SK-N-SH (cell line): ENCODE results near the gene PLAU. TPM values are rescaled to one million over a fixed set of nuclear protein-coding genes. Genes with fewer than 3 reads are reported as not detected.
A peak's percentile ranks its signal among the peaks of the same experiment; 100 is the strongest.

Source experiments
- CTCF ChIA-PET: fragments of 300-600, 350-600 bp; formaldehyde crosslinking; extraction: SDS; loops from one replicate; lab custom pipeline; 2021; lab: Yijun Ruan, JAX
- POLR2A ChIA-PET: fragments of 350-600 bp; sonication (Branson Sonifier 250); formaldehyde crosslinking; extraction: SDS; loops from one replicate; lab custom pipeline; 2020; ENCODE audit warnings: antibody characterized with exemption, inconsistent platforms; lab: Yijun Ruan, JAX
- DNase-seq: peaks from one replicate; pipeline ENCODE4 v3.0.0; 2012
- H2AFZ ChIP-seq: fragments of 200-600 bp; sonication (generic); 2 replicates; pipeline ENCODE4 v1.8.1; 2016; ENCODE audit warnings: antibody characterized with exemption, mild to moderate bottlenecking, low read depth
- H3F3A ChIP-seq: fragments of 200-600 bp; sonication (generic); replicated peaks from 2 replicates; pipeline ENCODE3; 2016; ENCODE audit warnings: antibody characterized with exemption, mild to moderate bottlenecking; ENCODE audit not compliant: insufficient read depth
- H3K27ac ChIP-seq, 2 experiments: fragments of 200-500 bp in 1 of 2; fragments of 200-600 bp in 1 of 2; sonication (Bioruptor generic) in 1 of 2; sonication (generic), shearing (Covaris generic) in 1 of 2; 2 replicates each; pipeline versions ENCODE4 v1.5.1 to v1.6.1; 2014 to 2016; ENCODE audit warnings: low read depth in 2 of 2, inconsistent platforms in 1 of 2, low read length in 1 of 2, mild to moderate bottlenecking in 1 of 2, mixed read lengths in 1 of 2
- H3K27me3 ChIP-seq: fragments of 200-600 bp; sonication (generic), shearing (Covaris generic); 2 replicates; pipeline ENCODE4 v1.6.1; 2016; ENCODE audit warnings: mixed run types; ENCODE audit not compliant: insufficient read depth
- H3K36me3 ChIP-seq, 2 experiments: fragments of 200-500 bp in 1 of 2; fragments of 200-600 bp in 1 of 2; sonication (Bioruptor generic) in 1 of 2; sonication (generic) in 1 of 2; replicated peaks in 1 of 2; 2 replicates each; pipeline versions ENCODE3 to v1.5.1; 2014 to 2016; ENCODE audit warnings: low read length in 1 of 2, mild to moderate bottlenecking in 1 of 2; ENCODE audit not compliant: insufficient read depth in 2 of 2, control insufficient read depth in 1 of 2
- H3K4me1 ChIP-seq, 2 experiments: fragments of 200-500 bp in 1 of 2; fragments of 200-600 bp in 1 of 2; sonication (Bioruptor generic) in 1 of 2; sonication (generic), shearing (Covaris generic) in 1 of 2; 2 replicates each; pipeline versions ENCODE4 v1.5.1 to v1.6.1; 2014 to 2016; ENCODE audit warnings: low read depth in 1 of 2, low read length in 1 of 2, mixed run types in 1 of 2; ENCODE audit not compliant: insufficient read depth in 2 of 2, control insufficient read depth in 1 of 2
- H3K4me2 ChIP-seq: fragments of 200-600 bp; sonication (generic), shearing (Covaris generic); 2 replicates; pipeline ENCODE4 v1.6.1; 2017; ENCODE audit warnings: mixed run types
- H3K4me3 ChIP-seq, 2 experiments: fragments of 200-500 bp in 1 of 2; fragments of 200-600 bp in 1 of 2; sonication (Bioruptor generic) in 1 of 2; sonication (generic), shearing (Covaris generic) in 1 of 2; 2 replicates each; pipeline versions ENCODE4 v1.5.1 to v1.8.1; 2014 to 2016; ENCODE audit warnings: low read depth in 2 of 2, inconsistent platforms in 1 of 2, low read length in 1 of 2, mild to moderate bottlenecking in 1 of 2, mixed read lengths in 1 of 2, moderate library complexity in 1 of 2
- H3K79me2 ChIP-seq: fragments of 200-600 bp; sonication (generic); 2 replicates; pipeline ENCODE4 v1.8.1; 2017; ENCODE audit warnings: mild to moderate bottlenecking; ENCODE audit not compliant: insufficient read depth
- H3K9ac ChIP-seq: fragments of 200-600 bp; sonication (generic); 2 replicates; pipeline ENCODE4 v1.6.1; 2017; ENCODE audit warnings: mixed run types
- H3K9me2 ChIP-seq: fragments of 200-600 bp; sonication (generic); 2 replicates; pipeline ENCODE4 v1.6.1; 2017; ENCODE audit warnings: mixed run types
- H3K9me3 ChIP-seq: fragments of 200-600 bp; sonication (generic); 2 replicates; pipeline ENCODE4 v1.6.1; 2017; ENCODE audit warnings: mixed run types, mild to moderate bottlenecking, moderate library complexity
- H4K20me1 ChIP-seq: fragments of 200-600 bp; sonication (generic); 2 replicates; pipeline ENCODE4 v1.6.1; 2017; ENCODE audit warnings: mild to moderate bottlenecking, mixed run types; ENCODE audit not compliant: insufficient read depth
- CHD2 ChIP-seq: fragments of 150-350 bp; IDR thresholded peaks from 2 replicates; pipeline ENCODE4 v1.6.1; 2018; ENCODE audit warnings: low read length; ENCODE audit not compliant: partially characterized antibody
- ELF1 ChIP-seq: IDR thresholded peaks from 2 replicates; pipeline ENCODE4 v1.4.0; 2012
- EP300 ChIP-seq, 2 experiments: IDR thresholded peaks; 2 replicates each; pipeline versions ENCODE4 v1.4.0 to v1.6.1; 2012; ENCODE audit warnings: borderline replicate concordance in 1 of 2, low read depth in 1 of 2, low read length in 1 of 2
- FOSL2 ChIP-seq: IDR thresholded peaks from 2 replicates; pipeline ENCODE4 v1.4.0; 2012; ENCODE audit warnings: low read depth, mild to moderate bottlenecking, moderate library complexity, borderline replicate concordance
- FOXJ3 ChIP-seq: sonication (generic); formaldehyde crosslinking; IDR thresholded peaks from 2 replicates; pipeline ENCODE4 v1.5.1; 2020; ENCODE audit warnings: mild to moderate bottlenecking, missing genetic modification reagents
- FOXM1 ChIP-seq: IDR thresholded peaks from 2 replicates; pipeline ENCODE4 v1.4.0; 2012; ENCODE audit warnings: low read depth, mild to moderate bottlenecking
- GABPA ChIP-seq: IDR thresholded peaks from 2 replicates; pipeline ENCODE4 v1.4.0; 2012; ENCODE audit warnings: low read depth, mild to moderate bottlenecking
- JUND ChIP-seq: IDR thresholded peaks from 2 replicates; pipeline ENCODE4 v1.4.0; 2012
- MEF2A ChIP-seq: IDR thresholded peaks from 2 replicates; pipeline ENCODE4 v1.4.0; 2012; ENCODE audit warnings: low read depth, borderline replicate concordance
- MXI1 ChIP-seq: IDR thresholded peaks from 2 replicates; pipeline ENCODE4 v1.6.1; 2012; ENCODE audit warnings: mild to moderate bottlenecking, low read depth, low read length, improper control_type of control experiment
- NFIC ChIP-seq: IDR thresholded peaks from 2 replicates; pipeline ENCODE4 v1.4.0; 2012; ENCODE audit warnings: borderline replicate concordance
- NRF1 ChIP-seq: IDR thresholded peaks from 2 replicates; pipeline ENCODE4 v1.6.1; 2012; ENCODE audit warnings: low read depth, mild to moderate bottlenecking, low read length
- RAD21 ChIP-seq: IDR thresholded peaks from 2 replicates; pipeline ENCODE4 v1.6.1; 2012; ENCODE audit warnings: mild to moderate bottlenecking, low read length
- RCOR1 ChIP-seq: fragments of 150-350 bp; IDR thresholded peaks from 2 replicates; pipeline ENCODE4 v1.6.1; 2017; ENCODE audit warnings: antibody characterized with exemption, low read length
- RXRA ChIP-seq: IDR thresholded peaks from 2 replicates; pipeline ENCODE4 v1.4.0; 2012; ENCODE audit warnings: low read depth, mild to moderate bottlenecking, borderline replicate concordance
- SIN3A ChIP-seq: IDR thresholded peaks from 2 replicates; pipeline ENCODE4 v1.6.1; 2012; ENCODE audit warnings: low read depth, mild to moderate bottlenecking, low read length, moderate library complexity, borderline replicate concordance
- SMC3 ChIP-seq: IDR thresholded peaks from 2 replicates; pipeline ENCODE4 v1.6.1; 2012; ENCODE audit warnings: low read depth, low read length, improper control_type of control experiment
- TAF1 ChIP-seq: IDR thresholded peaks from 2 replicates; pipeline ENCODE4 v1.6.1; 2012; ENCODE audit warnings: low read depth, mild to moderate bottlenecking, low read length, moderate library complexity, borderline replicate concordance
- WGBS: methylation state at CpG from one replicate; pipeline ENCODE4 v1.1.6; 2017; ENCODE audit warnings: low lambda C conversion rate; 5-methylcytosine and 5-hydroxymethylcytosine counted together
- polyA plus RNA-seq, 3 experiments: library from polyadenylated mRNA; depleted of rRNA; stranded (reverse); fragments of >200 nt; gene quantifications; 2 replicates each; pipeline ENCODE4 v1.2.3, GENCODE V29; 2012
- TF ChIP-seq, protein P1 (sequence below): fragments of 150-350 bp; IDR thresholded peaks from 2 replicates; pipeline ENCODE4 v1.6.1; 2016; ENCODE audit warnings: mild to moderate bottlenecking, low read depth, low read length
- TF ChIP-seq, protein P2 (sequence below): IDR thresholded peaks from 2 replicates; pipeline ENCODE4 v1.4.0; 2012; ENCODE audit warnings: low read depth, borderline replicate concordance
- TF ChIP-seq, protein P3 (sequence below): IDR thresholded peaks from 2 replicates; pipeline ENCODE4 v1.4.0; 2012; ENCODE audit warnings: low read depth, borderline replicate concordance
- TF ChIP-seq, protein P4 (sequence below): fragments of 200-600 bp; sonication (generic); IDR thresholded peaks from 2 replicates; pipeline ENCODE4 v1.6.1; 2017; ENCODE audit warnings: antibody characterized with exemption, mild to moderate bottlenecking, moderate library complexity
- TF ChIP-seq, protein P5 (sequence below): IDR thresholded peaks from 2 replicates; pipeline ENCODE4 v1.4.0; 2012; ENCODE audit warnings: low read depth
- TF ChIP-seq, protein P6 (sequence below): IDR thresholded peaks from 2 replicates; pipeline ENCODE4; 2012

The PLAU gene
- polyA plus RNA-seq, 1 of the 3 experiments (the other 2 are of a cell fraction): 200 TPM

DNA sequence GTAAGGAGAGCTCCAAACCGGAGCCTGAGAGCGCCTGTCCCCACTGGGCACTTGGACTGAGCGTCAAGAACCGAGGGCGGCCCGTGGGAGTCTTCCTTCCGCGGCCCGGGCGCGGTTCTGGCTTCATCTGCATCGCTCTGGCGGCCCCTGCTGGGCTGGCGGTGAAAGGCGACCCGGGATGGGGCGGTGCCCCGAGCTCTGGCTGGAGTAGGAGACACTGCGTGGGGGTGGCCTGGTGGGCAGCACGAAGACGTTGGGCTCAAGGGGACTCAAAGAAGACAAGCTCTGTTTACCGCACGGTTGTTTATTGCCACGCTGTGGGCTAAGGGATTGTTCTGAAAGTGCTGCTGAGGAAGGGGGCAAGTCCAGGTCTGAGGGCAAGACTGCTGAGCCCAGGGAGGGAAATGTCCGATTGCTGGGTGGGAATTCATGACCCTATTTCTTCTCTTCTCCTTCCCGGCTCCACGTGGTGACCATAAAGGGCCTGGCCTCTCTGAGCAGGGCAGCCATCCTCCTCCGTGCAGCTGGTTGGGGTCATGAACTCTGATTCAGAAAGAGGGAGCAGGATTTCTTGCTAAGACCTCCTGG is 29.8 kb downstream of the PLAU start:
- no peak for TF ChIP-seq RXRA
- no peak for TF ChIP-seq GABPA
- TF ChIP-seq CHD2: peak; percentile 23
- TF ChIP-seq FOXJ3: no peak
- TF ChIP-seq TAF1: no peak
- peak; percentile 87 for TF ChIP-seq SMC3
- TF ChIP-seq, protein P1, sequence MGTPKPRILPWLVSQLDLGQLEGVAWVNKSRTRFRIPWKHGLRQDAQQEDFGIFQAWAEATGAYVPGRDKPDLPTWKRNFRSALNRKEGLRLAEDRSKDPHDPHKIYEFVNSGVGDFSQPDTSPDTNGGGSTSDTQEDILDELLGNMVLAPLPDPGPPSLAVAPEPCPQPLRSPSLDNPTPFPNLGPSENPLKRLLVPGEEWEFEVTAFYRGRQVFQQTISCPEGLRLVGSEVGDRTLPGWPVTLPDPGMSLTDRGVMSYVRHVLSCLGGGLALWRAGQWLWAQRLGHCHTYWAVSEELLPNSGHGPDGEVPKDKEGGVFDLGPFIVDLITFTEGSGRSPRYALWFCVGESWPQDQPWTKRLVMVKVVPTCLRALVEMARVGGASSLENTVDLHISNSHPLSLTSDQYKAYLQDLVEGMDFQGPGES: no peak
- TF ChIP-seq, protein P2, sequence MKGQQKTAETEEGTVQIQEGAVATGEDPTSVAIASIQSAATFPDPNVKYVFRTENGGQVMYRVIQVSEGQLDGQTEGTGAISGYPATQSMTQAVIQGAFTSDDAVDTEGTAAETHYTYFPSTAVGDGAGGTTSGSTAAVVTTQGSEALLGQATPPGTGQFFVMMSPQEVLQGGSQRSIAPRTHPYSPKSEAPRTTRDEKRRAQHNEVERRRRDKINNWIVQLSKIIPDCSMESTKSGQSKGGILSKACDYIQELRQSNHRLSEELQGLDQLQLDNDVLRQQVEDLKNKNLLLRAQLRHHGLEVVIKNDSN: no peak
- TF ChIP-seq RAD21: peak; percentile 84
- TF ChIP-seq NRF1: no peak
- TF ChIP-seq, protein P3, sequence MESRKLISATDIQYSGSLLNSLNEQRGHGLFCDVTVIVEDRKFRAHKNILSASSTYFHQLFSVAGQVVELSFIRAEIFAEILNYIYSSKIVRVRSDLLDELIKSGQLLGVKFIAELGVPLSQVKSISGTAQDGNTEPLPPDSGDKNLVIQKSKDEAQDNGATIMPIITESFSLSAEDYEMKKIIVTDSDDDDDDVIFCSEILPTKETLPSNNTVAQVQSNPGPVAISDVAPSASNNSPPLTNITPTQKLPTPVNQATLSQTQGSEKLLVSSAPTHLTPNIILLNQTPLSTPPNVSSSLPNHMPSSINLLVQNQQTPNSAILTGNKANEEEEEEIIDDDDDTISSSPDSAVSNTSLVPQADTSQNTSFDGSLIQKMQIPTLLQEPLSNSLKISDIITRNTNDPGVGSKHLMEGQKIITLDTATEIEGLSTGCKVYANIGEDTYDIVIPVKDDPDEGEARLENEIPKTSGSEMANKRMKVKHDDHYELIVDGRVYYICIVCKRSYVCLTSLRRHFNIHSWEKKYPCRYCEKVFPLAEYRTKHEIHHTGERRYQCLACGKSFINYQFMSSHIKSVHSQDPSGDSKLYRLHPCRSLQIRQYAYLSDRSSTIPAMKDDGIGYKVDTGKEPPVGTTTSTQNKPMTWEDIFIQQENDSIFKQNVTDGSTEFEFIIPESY: no peak
- TF ChIP-seq ELF1: no peak
- TF ChIP-seq SIN3A: 0 out of 2 replicates have a peak, but pooled peaks have one; percentile 20
- no peak for TF ChIP-seq MXI1
- TF ChIP-seq RCOR1: no peak
- TF ChIP-seq, protein P4, sequence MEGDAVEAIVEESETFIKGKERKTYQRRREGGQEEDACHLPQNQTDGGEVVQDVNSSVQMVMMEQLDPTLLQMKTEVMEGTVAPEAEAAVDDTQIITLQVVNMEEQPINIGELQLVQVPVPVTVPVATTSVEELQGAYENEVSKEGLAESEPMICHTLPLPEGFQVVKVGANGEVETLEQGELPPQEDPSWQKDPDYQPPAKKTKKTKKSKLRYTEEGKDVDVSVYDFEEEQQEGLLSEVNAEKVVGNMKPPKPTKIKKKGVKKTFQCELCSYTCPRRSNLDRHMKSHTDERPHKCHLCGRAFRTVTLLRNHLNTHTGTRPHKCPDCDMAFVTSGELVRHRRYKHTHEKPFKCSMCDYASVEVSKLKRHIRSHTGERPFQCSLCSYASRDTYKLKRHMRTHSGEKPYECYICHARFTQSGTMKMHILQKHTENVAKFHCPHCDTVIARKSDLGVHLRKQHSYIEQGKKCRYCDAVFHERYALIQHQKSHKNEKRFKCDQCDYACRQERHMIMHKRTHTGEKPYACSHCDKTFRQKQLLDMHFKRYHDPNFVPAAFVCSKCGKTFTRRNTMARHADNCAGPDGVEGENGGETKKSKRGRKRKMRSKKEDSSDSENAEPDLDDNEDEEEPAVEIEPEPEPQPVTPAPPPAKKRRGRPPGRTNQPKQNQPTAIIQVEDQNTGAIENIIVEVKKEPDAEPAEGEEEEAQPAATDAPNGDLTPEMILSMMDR: peak; percentile 97
- TF ChIP-seq FOSL2: no peak
- TF ChIP-seq NFIC: no peak
- TF ChIP-seq MEF2A: no peak
- TF ChIP-seq, protein P5, sequence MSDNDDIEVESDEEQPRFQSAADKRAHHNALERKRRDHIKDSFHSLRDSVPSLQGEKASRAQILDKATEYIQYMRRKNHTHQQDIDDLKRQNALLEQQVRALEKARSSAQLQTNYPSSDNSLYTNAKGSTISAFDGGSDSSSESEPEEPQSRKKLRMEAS: peak; percentile 12; the same call in 1 of the 2 replicates
- TF ChIP-seq, protein P6, sequence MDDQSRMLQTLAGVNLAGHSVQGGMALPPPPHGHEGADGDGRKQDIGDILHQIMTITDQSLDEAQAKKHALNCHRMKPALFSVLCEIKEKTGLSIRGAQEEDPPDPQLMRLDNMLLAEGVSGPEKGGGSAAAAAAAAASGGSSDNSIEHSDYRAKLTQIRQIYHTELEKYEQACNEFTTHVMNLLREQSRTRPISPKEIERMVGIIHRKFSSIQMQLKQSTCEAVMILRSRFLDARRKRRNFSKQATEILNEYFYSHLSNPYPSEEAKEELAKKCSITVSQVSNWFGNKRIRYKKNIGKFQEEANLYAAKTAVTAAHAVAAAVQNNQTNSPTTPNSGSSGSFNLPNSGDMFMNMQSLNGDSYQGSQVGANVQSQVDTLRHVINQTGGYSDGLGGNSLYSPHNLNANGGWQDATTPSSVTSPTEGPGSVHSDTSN: no peak
- TF ChIP-seq EP300 (IDR thresholded peaks at IDR 0.05; ENCODE audit: borderline replicate concordance in 1 of 2, low read depth in 1 of 2, low read length in 1 of 2): no peak
- no peak for TF ChIP-seq FOXM1
- TF ChIP-seq JUND: no peak
- peak overlapping the region; percentile 58 for H3K4me2 ChIP-seq
- peak; percentile 91 for DNase-seq
- H3K27ac ChIP-seq: peak overlapping the region in 1 of 2 experiments; percentile 12; a peak in 1 of 4 replicates
- no peaks in the 10 kb centered on the region for H3K27me3 ChIP-seq
- ChIA-PET POLR2A (interaction anchor here (0.6 to 1.3 kb wide), 2 partner anchors 53 to 55 kb away, joined by 3 to 4 read pairs; no protein-coding TSS in a partner anchor), CTCF (interaction anchor here (0.5 to 20.9 kb wide), 61 partner anchors 9 to 1091 kb away, joined by 3 to 472 read pairs (median 4); partner anchors contain the start of genes CAMK2G, PLAU and SEC24C)
- no peaks in the 10 kb centered on the region for H3K36me3 ChIP-seq
- H3K9me3 ChIP-seq: no peaks in the 10 kb centered on the region
- 9% methylated on average over 16 of the region's 28 CpGs for WGBS
- H4K20me1 ChIP-seq: no peaks in the 10 kb centered on the region
- H2AFZ ChIP-seq: peak overlapping the region; percentile 99
- H3K9ac ChIP-seq: peak overlapping the region; percentile 39; the same call in 1 of the 2 replicates
- H3K79me2 ChIP-seq: no peaks in the 10 kb centered on the region
- H3F3A ChIP-seq: no peaks in the 10 kb centered on the region
- peaks cover 0 to 10% of the 10 kb centered on the region in 2 experiments; a peak in 2 of 4 replicates for H3K4me1 ChIP-seq
- H3K4me3 ChIP-seq: peak overlapping the region in 1 of 2 experiments; percentile 14; a peak in 1 of 4 replicates
- no peaks in the 10 kb centered on the region for H3K9me2 ChIP-seq
